ES-I3 (cell line): ENCODE measurements around the gene GATD1.

ENCODE experiments used
- H3K36me3 ChIP-seq: 2 replicates; pipeline ENCODE4 v1.6.1; 2013; ENCODE audit warnings: mild to moderate bottlenecking, low read length, control low read depth, moderate library complexity; ENCODE audit not compliant: insufficient read depth
- H3K4me1 ChIP-seq: 2 replicates; pipeline ENCODE4 v1.6.1; 2013; ENCODE audit warnings: mild to moderate bottlenecking, control low read depth, low read length; ENCODE audit not compliant: insufficient read depth
- H3K9ac ChIP-seq: 2 replicates; pipeline ENCODE4 v1.6.1; 2013; ENCODE audit warnings: low read depth, mild to moderate bottlenecking, low read length, moderate library complexity
- H3K9me3 ChIP-seq: 2 replicates; pipeline ENCODE4 v1.6.1; 2013; ENCODE audit warnings: mild to moderate bottlenecking, low read length, moderate library complexity; ENCODE audit not compliant: control insufficient read depth, insufficient read depth

Gene GATD1

DNA sequence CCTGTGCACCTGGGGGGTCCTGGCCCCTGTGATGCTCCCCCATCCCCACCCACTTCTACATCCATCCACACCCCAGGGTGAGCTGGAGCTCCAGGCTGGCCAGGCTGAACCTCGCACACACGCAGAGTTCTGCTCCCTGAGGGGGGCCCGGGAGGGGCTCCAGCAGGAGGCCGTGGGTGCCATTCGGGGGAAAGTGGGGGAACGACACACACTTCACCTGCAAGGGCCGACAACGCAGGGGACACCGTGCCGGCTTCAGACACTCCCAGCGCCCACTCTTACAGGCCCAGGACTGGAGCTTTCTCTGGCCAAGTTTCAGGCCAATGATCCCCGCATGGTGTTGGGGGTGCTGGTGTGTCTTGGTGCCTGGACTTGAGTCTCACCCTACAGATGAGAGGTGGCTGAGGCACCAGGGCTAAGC lies 50.0 kb downstream of the GATD1 start:
- no peaks in the 10 kb centered on the region for H3K9me3 ChIP-seq
- H3K36me3 ChIP-seq: no peaks in the 10 kb centered on the region
- no peak overlapping the region for H3K9ac ChIP-seq
- H3K4me1 ChIP-seq: peaks cover 10% of the 10 kb centered on the region; the same call in 1 of the 2 replicates

DNA sequence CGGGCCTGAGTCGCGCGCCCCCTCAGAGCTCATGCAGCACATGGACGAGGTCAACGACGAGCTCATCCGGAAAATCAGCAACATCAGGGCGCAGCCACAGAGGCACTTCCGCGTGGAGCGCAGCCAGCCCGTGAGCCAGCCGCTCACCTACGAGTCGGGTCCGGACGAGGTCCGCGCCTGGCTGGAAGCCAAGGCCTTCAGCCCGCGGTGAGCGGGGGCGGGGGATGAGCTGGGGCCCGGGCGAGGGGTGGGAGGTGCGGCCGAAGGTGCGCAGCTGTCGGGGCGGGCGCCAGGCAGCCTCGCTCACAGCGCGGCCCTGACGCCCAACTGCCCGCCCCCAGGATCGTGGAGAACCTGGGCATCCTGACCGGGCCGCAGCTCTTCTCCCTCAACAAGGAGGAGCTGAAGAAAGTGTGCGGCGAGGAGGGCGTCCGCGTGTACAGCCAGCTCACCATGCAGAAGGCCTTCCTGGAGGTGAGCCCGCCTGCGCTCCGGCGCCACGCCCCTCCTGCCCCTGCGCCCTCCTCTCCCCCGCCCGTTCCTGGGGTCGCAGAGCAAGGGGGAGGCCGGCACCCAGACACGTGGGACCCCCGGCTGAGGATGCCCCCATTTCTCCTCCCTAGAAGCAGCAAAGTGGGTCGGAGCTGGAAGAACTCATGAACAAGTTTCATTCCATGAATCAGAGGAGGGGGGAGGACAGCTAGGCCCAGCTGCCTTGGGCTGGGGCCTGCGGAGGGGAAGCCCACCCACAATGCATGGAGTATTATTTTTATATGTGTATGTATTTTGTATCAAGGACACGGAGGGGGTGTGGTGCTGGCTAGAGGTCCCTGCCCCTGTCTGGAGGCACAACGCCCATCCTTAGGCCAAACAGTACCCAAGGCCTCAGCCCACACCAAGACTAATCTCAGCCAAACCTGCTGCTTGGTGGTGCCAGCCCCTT lies 50.7 kb downstream of the GATD1 start:
- Histone ChIP-seq H3K4me1 (peaks cover 10% of the 10 kb centered on the region; the same call in 1 of the 2 replicates), H3K9ac (peak overlapping the region; percentile 22), H3K36me3 (no peaks in the 10 kb centered on the region), H3K9me3 (no peaks in the 10 kb centered on the region)

DNA sequence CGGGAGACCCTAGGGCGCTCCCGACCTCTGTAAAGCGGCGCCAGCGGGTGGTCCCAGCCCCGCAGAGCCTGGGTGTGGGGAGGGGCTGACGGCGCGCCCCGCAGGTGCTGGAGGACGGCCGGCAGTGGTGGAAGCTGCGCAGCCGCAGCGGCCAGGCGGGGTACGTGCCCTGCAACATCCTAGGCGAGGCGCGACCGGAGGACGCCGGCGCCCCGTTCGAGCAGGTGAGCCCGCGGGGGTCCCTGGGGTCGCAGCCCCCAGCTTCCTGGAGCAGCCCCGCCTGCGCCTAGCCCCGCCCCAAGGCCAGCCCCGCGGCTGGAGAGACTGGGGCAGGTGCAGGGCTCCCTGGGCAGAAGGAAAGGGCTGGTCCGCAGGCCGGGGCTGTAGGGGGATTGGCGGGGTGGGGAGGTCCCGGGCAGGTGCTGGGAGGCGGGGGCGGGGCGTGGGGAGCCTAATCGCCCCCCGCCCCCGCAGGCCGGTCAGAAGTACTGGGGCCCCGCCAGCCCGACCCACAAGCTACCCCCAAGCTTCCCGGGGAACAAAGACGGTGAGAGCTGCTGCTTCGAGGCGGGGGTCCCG lies 51.6 kb downstream of the GATD1 start:
- H3K36me3 ChIP-seq: no peaks in the 10 kb centered on the region
- peaks cover 10% of the 10 kb centered on the region; the same call in 1 of the 2 replicates for H3K4me1 ChIP-seq
- H3K9me3 ChIP-seq: no peaks in the 10 kb centered on the region
- H3K9ac ChIP-seq: peak overlapping the region; percentile 33; the same call in 1 of the 2 replicates

DNA sequence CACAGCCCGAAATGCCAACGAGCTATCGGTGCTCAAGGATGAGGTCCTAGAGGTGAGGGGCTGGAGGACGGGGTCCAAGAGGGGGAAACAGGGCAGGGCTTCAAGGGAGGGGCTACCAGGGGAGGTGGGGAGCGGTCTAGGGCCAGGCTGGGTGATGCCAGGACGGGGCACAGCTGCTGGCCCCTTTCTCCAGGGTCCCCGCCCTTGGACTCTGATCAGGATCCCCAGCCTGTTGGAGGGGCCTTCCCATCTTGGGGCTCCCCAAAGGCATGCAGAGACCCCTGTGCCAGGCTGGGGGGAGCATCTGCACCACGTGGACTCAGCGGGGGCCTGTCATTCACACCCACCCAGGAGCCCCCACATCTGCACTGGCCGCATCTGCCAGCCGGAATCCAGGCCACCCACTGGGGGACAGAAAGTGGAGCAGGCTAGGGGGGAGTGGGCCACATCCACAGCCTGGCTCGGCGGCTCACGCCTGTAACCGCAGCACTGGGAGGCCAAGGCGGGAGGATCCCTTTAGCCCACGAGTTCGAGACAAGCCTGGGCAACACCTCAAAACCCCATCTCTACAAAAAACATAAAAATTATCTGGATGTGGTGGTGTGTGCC lies 52.4 kb downstream of the GATD1 start:
- Histone ChIP-seq H3K9me3 (no peaks in the 10 kb centered on the region), H3K9ac (no peak overlapping the region), H3K4me1 (peaks cover 10% of the 10 kb centered on the region; the same call in 1 of the 2 replicates), H3K36me3 (no peaks in the 10 kb centered on the region)

DNA sequence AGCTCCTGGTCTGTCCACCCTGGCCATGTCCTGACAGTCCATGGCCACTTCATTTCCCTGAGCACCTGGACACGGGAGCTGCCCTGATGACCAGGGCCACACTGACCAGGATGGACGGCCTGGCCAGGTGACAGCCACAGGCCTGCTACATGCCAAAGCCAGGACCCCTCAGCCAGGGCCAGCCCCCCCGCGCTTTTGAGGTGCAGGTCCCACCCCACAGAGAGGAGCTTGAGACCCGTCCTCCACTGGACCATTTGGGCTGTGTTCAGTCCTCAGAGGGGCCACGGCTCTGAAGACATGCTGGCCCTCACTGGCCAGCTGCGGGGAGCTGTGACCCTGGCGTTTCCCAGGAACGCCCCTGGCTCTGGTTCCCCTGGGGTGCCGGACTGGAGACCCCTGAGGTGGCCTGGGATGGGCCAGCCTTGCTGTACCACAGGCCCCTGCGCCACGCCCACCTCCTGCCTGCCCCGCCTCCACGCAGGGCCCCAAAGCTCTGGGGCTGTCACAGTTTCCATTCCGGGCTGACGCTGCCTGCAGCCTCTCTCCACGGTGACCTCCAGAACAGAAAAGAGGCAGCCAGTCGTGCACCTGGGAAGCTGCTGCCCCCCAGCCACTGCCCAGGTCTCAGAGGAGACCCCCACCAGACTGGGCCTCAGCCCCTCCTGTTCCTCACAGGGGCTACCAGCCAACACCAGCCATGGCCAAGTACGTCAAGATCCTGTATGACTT lies 53.1 kb downstream of the GATD1 start:
- Histone ChIP-seq H3K36me3 (no peaks in the 10 kb centered on the region), H3K9ac (no peak overlapping the region), H3K4me1 (peaks cover 10% of the 10 kb centered on the region; the same call in 1 of the 2 replicates), H3K9me3 (no peaks in the 10 kb centered on the region)

DNA sequence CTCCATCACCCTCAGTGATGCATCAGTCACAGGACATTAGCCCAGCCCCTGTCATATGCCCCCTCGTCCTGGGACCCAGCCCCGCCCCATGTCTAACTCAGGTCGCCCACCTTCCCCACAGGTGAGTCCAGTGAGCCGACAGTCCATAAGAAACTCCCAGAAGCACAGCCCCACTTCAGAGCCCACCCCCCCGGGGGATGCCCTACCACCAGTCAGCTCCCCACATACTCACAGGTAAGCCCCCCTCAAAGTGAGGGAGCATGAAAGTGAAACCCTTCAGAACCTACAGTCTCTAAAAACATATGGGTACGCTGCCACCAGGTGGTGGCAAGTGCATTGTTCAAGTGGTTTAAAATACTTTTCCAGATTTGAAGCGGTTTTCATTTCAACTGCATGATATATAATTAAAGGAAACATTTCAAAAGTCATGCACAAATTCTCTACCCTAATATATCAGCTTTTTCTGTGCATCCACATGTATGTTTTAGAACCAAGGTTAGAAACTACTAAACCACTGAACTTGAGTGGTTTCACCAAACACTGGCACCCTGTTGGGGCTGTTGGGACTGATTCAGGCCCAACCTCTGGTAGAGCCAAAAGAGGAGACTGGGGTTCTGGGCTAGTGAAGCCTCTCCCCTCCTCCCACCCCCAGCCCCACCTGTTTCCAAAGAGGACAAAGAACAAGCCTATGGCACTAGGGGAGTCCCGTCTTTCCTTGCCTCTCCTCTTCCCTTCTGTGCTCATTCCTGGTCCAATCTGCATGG lies 54.0 kb downstream of the GATD1 start:
- H3K4me1 ChIP-seq: peaks cover 10% of the 10 kb centered on the region; the same call in 1 of the 2 replicates
- H3K36me3 ChIP-seq: no peaks in the 10 kb centered on the region
- no peak overlapping the region for H3K9ac ChIP-seq
- no peaks in the 10 kb centered on the region for H3K9me3 ChIP-seq

DNA sequence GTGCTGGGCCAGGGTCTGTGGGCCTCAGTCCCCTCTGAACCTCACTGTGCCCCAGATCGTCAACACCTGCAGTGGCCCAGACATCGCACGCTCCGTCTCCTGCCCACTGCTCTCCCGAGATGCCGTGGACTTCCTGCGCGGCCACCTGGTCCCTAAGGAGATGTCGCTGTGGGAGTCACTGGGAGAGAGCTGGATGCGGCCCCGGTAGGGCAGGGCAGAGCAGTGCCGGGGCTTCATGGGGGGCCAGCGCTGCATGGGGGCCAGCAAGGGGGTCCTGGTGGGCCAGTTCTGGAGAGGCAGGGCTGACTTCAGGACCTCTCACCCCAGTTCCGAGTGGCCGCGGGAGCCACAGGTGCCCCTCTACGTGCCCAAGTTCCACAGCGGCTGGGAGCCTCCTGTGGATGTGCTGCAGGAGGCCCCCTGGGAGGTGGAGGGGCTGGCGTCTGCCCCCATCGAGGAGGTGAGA lies 54.9 kb downstream of the GATD1 start:
- no peaks in the 10 kb centered on the region for H3K36me3 ChIP-seq
- no peak overlapping the region for H3K9ac ChIP-seq

DNA sequence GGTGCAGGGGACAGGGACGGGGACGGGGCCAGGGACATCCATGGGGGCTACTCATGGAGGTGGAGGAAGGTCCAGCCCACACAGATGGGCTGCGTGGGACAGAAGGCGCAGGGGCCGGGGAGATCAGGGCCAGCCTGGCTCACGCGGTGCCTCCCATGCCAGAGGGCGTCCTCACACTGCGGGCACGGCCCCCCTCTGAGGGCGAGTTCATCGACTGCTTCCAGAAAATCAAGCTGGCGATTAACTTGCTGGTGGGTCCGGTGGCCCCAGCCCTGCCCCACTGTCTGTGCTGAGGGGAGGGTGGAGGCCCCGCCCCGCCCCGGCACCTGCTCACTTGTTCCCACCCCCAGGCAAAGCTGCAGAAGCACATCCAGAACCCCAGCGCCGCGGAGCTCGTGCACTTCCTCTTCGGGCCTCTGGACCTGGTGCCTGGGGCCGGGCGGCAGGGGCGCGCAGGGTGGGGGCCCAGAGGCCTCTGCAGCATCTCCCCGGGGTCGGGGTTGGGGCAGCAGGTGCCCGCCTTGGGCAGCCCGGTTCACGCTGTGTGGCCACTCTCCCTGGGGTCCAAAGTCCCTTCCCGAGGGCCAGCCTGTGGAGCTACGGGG lies 55.4 kb downstream of the GATD1 start:
- Histone ChIP-seq H3K4me1 (peaks cover 2% of the 10 kb centered on the region; the same call in 1 of the 2 replicates), H3K9ac (no peak overlapping the region), H3K36me3 (no peaks in the 10 kb centered on the region), H3K9me3 (no peaks in the 10 kb centered on the region)

More for the DNA sequence above, 54.9 kb downstream of the GATD1 start:
- Histone ChIP-seq H3K4me1 (peaks cover 6% of the 10 kb centered on the region; the same call in 1 of the 2 replicates), H3K9me3 (no peaks in the 10 kb centered on the region)

DNA sequence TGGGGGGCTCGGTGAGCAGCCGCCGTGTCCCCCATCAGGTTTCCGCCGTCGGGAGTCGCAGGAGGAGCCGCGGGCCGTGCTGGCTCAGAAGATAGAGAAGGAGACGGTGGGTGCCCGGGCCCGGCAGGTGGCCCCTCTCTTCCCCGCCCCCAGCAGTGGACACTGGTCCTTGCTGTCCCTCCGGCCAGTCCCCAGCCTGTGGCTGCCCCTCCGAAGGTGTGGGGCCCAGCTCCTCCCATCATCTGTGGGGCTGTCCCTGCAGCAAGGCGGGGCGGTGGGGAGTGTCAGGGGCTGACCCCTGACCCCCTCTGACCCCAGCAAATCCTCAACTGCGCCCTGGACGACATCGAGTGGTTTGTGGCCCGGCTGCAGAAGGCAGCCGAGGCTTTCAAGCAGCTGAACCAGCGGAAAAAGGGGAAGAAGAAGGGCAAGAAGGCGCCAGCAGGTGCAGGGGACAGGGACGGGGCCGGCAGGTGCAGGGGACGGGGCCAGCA lies 56.0 kb downstream of the GATD1 start:
- Histone ChIP-seq H3K36me3 (no peaks in the 10 kb centered on the region), H3K9me3 (no peaks in the 10 kb centered on the region), H3K9ac (no peak overlapping the region), H3K4me1 (no peaks in the 10 kb centered on the region; the same call in 1 of the 2 replicates)

DNA sequence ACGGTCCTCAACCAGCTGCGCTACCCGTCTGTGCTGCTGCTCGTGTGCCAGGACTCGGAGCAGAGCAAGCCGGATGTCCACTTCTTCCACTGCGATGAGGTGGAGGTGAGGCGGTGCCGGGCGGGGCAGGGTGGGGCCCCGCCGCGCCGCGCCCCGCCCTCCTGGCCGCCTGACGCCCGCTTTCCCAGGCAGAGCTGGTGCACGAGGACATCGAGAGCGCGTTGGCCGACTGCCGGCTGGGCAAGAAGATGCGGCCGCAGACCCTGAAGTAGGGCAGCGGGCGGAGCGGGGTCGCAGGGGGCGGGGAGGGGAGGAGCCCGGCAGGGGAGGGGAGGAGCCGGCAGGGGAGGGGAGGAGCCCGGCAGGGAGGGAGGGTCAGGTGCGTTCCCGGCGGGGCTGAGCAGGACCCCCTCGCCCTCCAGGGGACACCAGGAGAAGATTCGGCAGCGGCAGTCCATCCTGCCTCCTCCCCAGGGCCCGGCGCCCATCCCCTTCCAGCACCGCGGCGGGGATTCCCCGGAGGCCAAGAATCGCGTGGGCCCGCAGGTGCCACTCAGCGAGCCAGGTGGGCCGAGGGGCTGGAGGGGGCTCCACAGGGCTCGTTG lies 56.5 kb downstream of the GATD1 start:
- Histone ChIP-seq H3K9ac (peak overlapping the region; percentile 40; the same call in 1 of the 2 replicates), H3K9me3 (no peaks in the 10 kb centered on the region), H3K36me3 (no peaks in the 10 kb centered on the region), H3K4me1 (no peaks in the 10 kb centered on the region; the same call in 1 of the 2 replicates)

DNA sequence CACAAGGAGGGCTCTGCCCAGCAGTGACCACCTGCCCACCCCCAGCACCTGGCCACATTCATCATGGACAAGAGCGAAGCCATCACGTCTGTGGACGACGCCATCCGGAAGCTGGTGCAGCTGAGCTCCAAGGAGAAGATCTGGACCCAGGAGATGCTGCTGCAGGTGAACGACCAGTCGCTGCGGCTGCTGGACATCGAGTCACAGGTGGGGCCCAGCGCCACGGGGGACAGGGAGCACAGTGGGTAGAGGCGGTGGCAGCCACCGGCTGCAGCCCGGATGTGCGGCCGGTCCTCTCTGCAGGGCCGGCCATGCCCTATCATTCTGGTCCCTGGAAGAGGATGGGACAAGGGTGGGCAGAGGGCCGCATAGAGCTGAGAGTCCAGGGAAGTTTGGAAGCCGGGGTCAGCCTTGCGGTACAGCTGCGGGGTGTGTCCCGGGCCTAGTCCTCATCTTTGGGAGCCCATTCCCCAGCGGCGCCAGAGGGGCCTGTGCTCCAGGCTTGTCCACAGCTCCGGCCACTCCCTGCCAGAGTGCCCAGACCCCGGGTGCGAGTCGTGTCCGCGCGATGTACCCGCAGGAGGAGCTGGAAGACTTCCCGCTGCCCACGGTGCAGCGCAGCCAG lies 57.2 kb downstream of the GATD1 start:
- no peaks in the 10 kb centered on the region for H3K9me3 ChIP-seq
- H3K4me1 ChIP-seq: no peaks in the 10 kb centered on the region; the same call in 1 of the 2 replicates
- H3K9ac ChIP-seq: peak overlapping the region; percentile 40; the same call in 1 of the 2 replicates
- no peaks in the 10 kb centered on the region for H3K36me3 ChIP-seq
